T-cell (primary cell): Measurements from ENCODE around the gene NAA11. TPM values are rescaled to one million over a fixed set of nuclear protein-coding genes. Genes with fewer than 3 reads are reported as not detected.

Experiments
- ATAC-seq, 4 experiments: fragments of 200-7000 bp in 3 of 4; fragments of 150-1000 bp in 1 of 4; cut with Tn5 transposase; replicated peaks in 1 of 4; 1 replicate in 3 of 4; 2 replicates in 1 of 4; pipeline ENCODE4 v1.10.0; 2021; ENCODE audit warnings: moderate library complexity in 3 of 4, mild to moderate bottlenecking in 2 of 4, moderate number of reproducible peaks in 1 of 4
- CTCF ChIA-PET, 2 donors: fragments of 300-600 bp; sonication (Branson Sonifier 250); formaldehyde crosslinking; loops; one replicate each; lab custom pipeline; 2022; ENCODE audit warnings: antibody characterized with exemption in 2 of 2; lab: Charles Lee
- POLR2A ChIA-PET, 2 donors: fragments of 300-600 bp; sonication (Branson Sonifier 250); formaldehyde crosslinking; loops; one replicate each; lab custom pipeline; 2022; ENCODE audit warnings: antibody characterized with exemption in 2 of 2; lab: Charles Lee
- DNase-seq, 35 experiments: peaks; one replicate each; pipeline versions ENCODE4 v3.0.0 to v3.0.0-alpha.2; 2013 to 2023
- H3K27ac ChIP-seq: one replicate; pipeline ENCODE4 v1.5.1; 2013; ENCODE audit warnings: low read length
- H3K27me3 ChIP-seq, 2 experiments: replicated peaks in 1 of 2; 1 replicate in 1 of 2; 2 replicates in 1 of 2; pipeline versions ENCODE4 v1.6.1 to v1.7.0; 2013; ENCODE audit warnings: low read length in 1 of 2, mixed read lengths in 1 of 2; ENCODE audit not compliant: control insufficient read depth in 2 of 2, insufficient read depth in 2 of 2; ENCODE audit errors: extremely low read depth in 1 of 2
- H3K36me3 ChIP-seq, 2 donors: 1 replicate in 1 of 2; 2 replicates in 1 of 2; pipeline versions ENCODE4 v1.6.1 to v1.7.0; 2013; ENCODE audit warnings: low read length in 1 of 2; ENCODE audit not compliant: control insufficient read depth in 2 of 2, insufficient read depth in 1 of 2; ENCODE audit errors: extremely low read depth in 1 of 2
- H3K4me1 ChIP-seq, 2 experiments: 1 replicate in 1 of 2; 2 replicates in 1 of 2; pipeline versions ENCODE4 v1.6.1 to v1.7.0; 2013; ENCODE audit warnings: low read length in 2 of 2, mixed read lengths in 1 of 2; ENCODE audit not compliant: insufficient read depth in 2 of 2, control insufficient read depth in 1 of 2; ENCODE audit errors: extremely low read depth in 1 of 2
- H3K4me3 ChIP-seq, 2 donors: 1 replicate in 1 of 2; 2 replicates in 1 of 2; pipeline versions ENCODE4 v1.5.1 to v1.7.0; 2013; ENCODE audit warnings: mild to moderate bottlenecking in 2 of 2, low read length in 1 of 2, moderate library complexity in 1 of 2; ENCODE audit not compliant: control insufficient read depth in 1 of 2; ENCODE audit errors: extremely low read depth in 1 of 2
- H3K9me3 ChIP-seq: 2 replicates; pipeline ENCODE4 v1.7.0; 2013
- H3K27ac Mint-ChIP-seq, 2 donors: one replicate each; pipeline ENCODE4 v1.8.0; 2020 to 2021; ENCODE audit warnings: mild to moderate bottlenecking in 2 of 2, mixed read lengths in 2 of 2
- H3K27me3 Mint-ChIP-seq, 2 donors: one replicate each; pipeline ENCODE4 v1.8.0; 2021 to 2022; ENCODE audit warnings: mixed read lengths in 2 of 2
- H3K36me3 Mint-ChIP-seq: one replicate; pipeline ENCODE4 v1.8.0; 2021; ENCODE audit warnings: mixed read lengths
- H3K4me1 Mint-ChIP-seq, 3 donors: one replicate each; pipeline ENCODE4 v1.8.0; 2020 to 2022; ENCODE audit warnings: mixed read lengths in 3 of 3, mild to moderate bottlenecking in 1 of 3
- H3K4me3 Mint-ChIP-seq, 3 donors: one replicate each; pipeline ENCODE4 v1.8.0; 2020 to 2022; ENCODE audit warnings: mild to moderate bottlenecking in 3 of 3, mixed read lengths in 3 of 3, moderate library complexity in 3 of 3
- H3K9me3 Mint-ChIP-seq, 3 donors: one replicate each; pipeline ENCODE4 v1.8.0; 2020 to 2022; ENCODE audit warnings: mixed read lengths in 3 of 3
- WGBS: methylation state at CpG from one replicate; pipeline ENCODE4 v1.1.5; 2013; ENCODE audit warnings: missing lambda C conversion rate; ENCODE audit not compliant: insufficient coverage; 5-methylcytosine and 5-hydroxymethylcytosine counted together
- total RNA-seq, 35 experiments: library from RNA in 6 of 35; stranded (reverse) in 6 of 35; fragments of 120-200 nt in 1 of 35; gene quantifications; one replicate each; pipeline versions ENCODE4 v1.2.1 to v1.2.4 and lab custom pipeline; 2013 to 2026

NAA11 gene
- total RNA-seq, 5 donors from 2014 or later (not counting 1 experiment from before 2014, with no cell fraction given) = not detected

DNA sequence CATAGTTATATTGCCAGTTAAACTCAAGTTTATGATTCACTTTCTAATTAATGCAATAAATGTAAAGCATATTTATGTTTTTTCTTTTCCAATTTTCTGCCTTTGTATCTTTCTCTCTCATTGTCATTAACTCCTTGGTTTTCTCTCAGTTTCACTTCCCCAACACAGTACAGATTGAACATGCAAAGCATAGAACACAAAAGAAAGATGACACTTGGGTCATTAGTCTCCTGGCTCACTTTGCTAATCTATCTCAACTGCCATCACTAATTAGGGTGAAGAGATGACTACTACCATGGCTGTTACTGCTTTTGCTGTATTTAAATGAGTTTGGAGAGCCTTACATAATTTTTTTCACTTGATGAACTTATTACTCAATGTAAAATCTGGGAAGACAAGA lies 12.3 kb upstream of the NAA11 start:
- ChIA-PET CTCF (no interaction called here), POLR2A (no interaction called here)
- Histone ChIP-seq H3K27me3 (no peaks in the 10 kb centered on the region), H3K4me1 (no peaks in the 10 kb centered on the region), H3K27ac (no peak overlapping the region), H3K9me3 (no peaks in the 10 kb centered on the region), H3K4me3 (no peak overlapping the region), H3K36me3 (no peaks in the 10 kb centered on the region)
- no peaks in the 10 kb centered on the region for H3K36me3 Mint-ChIP-seq
- no peaks in the 10 kb centered on the region for H3K27me3 Mint-ChIP-seq
- H3K27ac Mint-ChIP-seq = no peak overlapping the region
- no peak overlapping the region for H3K4me3 Mint-ChIP-seq
- peaks cover 14 to 20% (median 15%) of the 10 kb centered on the region in 3 donors for H3K9me3 Mint-ChIP-seq
- no peaks in the 10 kb centered on the region for H3K4me1 Mint-ChIP-seq
- no peak for DNase-seq
- no peak for ATAC-seq

DNA sequence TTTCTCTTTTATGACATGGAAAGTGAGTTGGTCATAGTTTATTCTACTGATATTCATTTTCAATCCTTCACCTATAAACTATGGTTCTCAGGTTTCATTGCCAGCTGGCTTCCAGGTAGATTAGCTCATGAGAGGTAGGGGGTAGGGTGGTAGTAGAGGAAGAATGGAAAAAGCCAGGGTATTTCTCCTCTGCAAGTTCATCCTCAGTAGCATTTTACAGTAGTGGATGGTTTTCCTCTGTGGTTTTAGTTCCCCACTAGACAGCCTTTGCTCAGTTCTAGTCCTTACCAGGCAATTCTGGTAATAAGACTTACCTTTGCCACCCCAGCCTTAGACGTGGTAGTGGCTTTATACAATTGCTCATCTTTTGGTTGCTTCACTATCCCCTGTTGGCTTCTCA lies 8.9 kb upstream of the NAA11 start:
- ATAC-seq (no peak), DNase-seq (no peak)
- no peak overlapping the region for H3K4me3 ChIP-seq
- no peak overlapping the region for H3K4me3 Mint-ChIP-seq
- no peaks in the 10 kb centered on the region for H3K36me3 ChIP-seq
- H3K4me1 ChIP-seq = no peaks in the 10 kb centered on the region
- no peak overlapping the region for H3K27ac Mint-ChIP-seq
- no peaks in the 10 kb centered on the region for H3K27me3 ChIP-seq
- no peaks in the 10 kb centered on the region for H3K4me1 Mint-ChIP-seq
- ChIA-PET CTCF (no interaction called here), POLR2A (no interaction called here)
- H3K36me3 Mint-ChIP-seq = no peaks in the 10 kb centered on the region
- WGBS = no CpG with 5 or more reads among the region's 1 CpG
- no peaks in the 10 kb centered on the region for H3K9me3 Mint-ChIP-seq
- no peaks in the 10 kb centered on the region for H3K27me3 Mint-ChIP-seq
- no peak overlapping the region for H3K27ac ChIP-seq
- H3K9me3 ChIP-seq = no peaks in the 10 kb centered on the region

DNA sequence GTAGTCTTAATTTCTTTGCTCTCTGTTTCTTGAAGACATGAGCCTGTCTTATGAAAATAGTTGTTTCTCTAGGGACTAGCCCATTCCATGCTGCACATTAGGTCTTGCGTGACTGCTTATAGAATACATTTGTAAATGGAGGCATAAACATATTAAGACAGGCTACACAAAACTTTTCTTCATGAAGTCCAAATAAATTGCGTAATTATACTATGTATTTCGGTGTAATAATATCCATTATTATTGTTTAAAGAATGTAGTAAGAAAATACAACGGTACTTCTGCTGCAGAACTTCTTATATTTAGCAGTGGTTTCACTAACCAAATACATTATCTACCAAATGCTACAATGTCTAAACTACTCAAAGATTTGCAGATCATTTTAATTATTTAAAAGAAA lies 8.5 kb upstream of the NAA11 start:
- Mint-ChIP-seq H3K27ac (no peak overlapping the region), H3K36me3 (no peaks in the 10 kb centered on the region), H3K4me1 (no peaks in the 10 kb centered on the region), H3K4me3 (no peak overlapping the region), H3K27me3 (no peaks in the 10 kb centered on the region), H3K9me3 (no peaks in the 10 kb centered on the region)
- H3K27ac ChIP-seq = no peak overlapping the region
- ChIA-PET CTCF (no interaction called here), POLR2A (no interaction called here)
- no CpG with 5 or more reads among the region's 4 CpGs for WGBS
- no peaks in the 10 kb centered on the region for H3K9me3 ChIP-seq
- DNase-seq (no peak), ATAC-seq (no peak)
- H3K4me3 ChIP-seq = no peak overlapping the region
- no peaks in the 10 kb centered on the region for H3K27me3 ChIP-seq
- H3K36me3 ChIP-seq = no peaks in the 10 kb centered on the region
- no peaks in the 10 kb centered on the region for H3K4me1 ChIP-seq

DNA sequence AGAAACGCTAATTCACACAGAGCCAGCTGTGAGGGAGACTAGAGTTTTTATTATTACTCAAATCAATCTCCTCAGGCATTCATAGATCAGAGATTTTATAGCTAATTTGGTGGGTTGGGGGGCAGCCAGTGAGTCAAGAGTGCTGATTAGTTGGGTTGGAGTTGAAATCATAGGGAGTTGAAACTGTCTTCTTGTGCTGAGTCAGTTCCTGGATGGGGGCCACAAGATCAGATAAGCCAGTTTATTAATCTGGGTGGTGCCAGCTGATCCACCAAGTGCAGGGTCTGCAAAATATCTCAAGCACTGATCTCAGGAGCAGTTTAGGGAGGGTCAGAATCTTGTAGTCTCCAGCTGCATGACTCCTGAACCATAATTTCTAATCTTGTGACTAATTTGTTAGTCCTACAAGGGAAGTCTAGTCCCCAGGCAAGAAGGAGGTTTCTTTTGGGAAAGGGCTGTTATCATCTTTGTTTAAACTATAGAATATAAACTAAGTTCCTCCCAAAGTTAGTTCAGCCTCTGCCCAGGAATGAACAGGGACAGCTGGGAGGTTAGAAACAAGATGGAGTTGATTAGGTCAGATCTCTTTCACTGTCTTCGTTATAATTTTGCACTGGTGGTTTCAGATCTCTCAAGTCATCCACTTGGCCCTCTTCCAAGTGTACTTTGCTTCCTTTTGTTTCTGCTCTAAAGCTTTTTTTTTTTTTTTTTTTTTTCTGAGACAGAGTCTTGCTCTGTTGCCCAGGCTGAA lies 5.4 kb upstream of the NAA11 start:
- ATAC-seq = no peak

DNA sequence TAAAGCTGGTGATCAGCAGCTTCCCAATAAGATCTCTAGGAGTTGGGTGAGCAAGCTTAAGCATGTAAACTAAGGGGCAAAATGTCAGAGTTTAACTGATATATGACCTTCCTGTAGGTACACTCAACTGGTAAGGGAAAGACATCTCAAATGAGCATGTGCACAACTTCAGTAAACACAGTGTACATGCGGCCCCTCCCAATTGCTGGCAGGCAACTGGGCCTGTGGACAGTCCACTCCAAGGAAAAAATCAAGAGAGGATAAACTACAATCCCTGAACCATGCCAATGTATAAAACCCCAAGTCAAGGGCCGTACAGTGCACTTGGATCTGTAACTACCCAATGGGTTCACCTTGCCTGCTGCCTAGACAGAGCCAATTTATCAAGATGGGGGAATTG lies 4.9 kb upstream of the NAA11 start:
- Histone ChIP-seq H3K36me3 (no peaks in the 10 kb centered on the region), H3K4me3 (no peak overlapping the region), H3K9me3 (no peaks in the 10 kb centered on the region), H3K27me3 (no peaks in the 10 kb centered on the region), H3K27ac (no peak overlapping the region), H3K4me1 (no peaks in the 10 kb centered on the region)
- WGBS = 90% methylated on average over 1 of the region's 2 CpGs
- H3K27me3 Mint-ChIP-seq = no peaks in the 10 kb centered on the region
- H3K27ac Mint-ChIP-seq = no peak overlapping the region
- no peaks in the 10 kb centered on the region for H3K36me3 Mint-ChIP-seq
- ChIA-PET POLR2A (interaction anchor here in 1 of 2 donors (0.6 kb wide), 1 partner anchor 140 kb away, joined by 3 read pairs; no protein-coding TSS in a partner anchor), CTCF (no interaction called here)
- H3K4me3 Mint-ChIP-seq = no peak overlapping the region
- H3K9me3 Mint-ChIP-seq = peaks cover 0 to 5% (median 0%) of the 10 kb centered on the region in 3 donors
- no peak for DNase-seq
- ATAC-seq = no peak
- no peaks in the 10 kb centered on the region for H3K4me1 Mint-ChIP-seq

More for the DNA sequence above, 5.4 kb upstream of the NAA11 start:
- POLR2A ChIA-PET = no interaction called here
- Mint-ChIP-seq H3K27ac (no peak overlapping the region), H3K27me3 (no peaks in the 10 kb centered on the region), H3K4me3 (no peak overlapping the region), H3K9me3 (peaks cover 0 to 3% (median 0%) of the 10 kb centered on the region in 3 donors), H3K36me3 (no peaks in the 10 kb centered on the region), H3K4me1 (no peaks in the 10 kb centered on the region)
- Histone ChIP-seq H3K36me3 (no peaks in the 10 kb centered on the region), H3K27ac (no peak overlapping the region), H3K4me3 (no peak overlapping the region), H3K9me3 (no peaks in the 10 kb centered on the region), H3K27me3 (no peaks in the 10 kb centered on the region), H3K4me1 (no peaks in the 10 kb centered on the region)
- CTCF ChIA-PET = no interaction called here
- no peak for DNase-seq
- WGBS = no CpG with 5 or more reads among the region's 2 CpGs

DNA sequence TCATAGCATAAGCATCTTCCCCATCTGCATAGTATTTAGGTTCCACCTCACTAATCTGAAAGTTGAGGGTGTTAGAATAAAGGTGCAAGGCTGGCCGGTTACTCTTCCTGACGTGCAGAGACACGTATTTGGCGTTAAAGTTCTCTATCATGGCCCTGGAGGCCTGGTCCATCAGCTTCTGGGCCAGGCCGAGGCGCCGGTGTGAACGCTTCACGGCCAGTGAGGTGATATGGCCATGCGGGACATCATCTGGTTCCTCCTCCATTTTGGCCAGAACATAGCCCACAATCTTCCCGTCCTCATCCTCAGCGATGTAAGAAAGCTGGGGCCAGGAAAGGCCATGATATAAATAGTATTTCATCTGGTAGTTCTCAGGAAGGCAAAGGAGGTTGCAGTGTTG lies 425 bp downstream of the NAA11 start:
- 86% methylated on average over 10 of the region's 12 CpGs for WGBS
- no peak overlapping the region for H3K27ac ChIP-seq
- H3K27ac Mint-ChIP-seq = no peak overlapping the region

More for the DNA sequence above, 425 bp downstream of the NAA11 start:
- no peaks in the 10 kb centered on the region for H3K27me3 Mint-ChIP-seq
- H3K36me3 Mint-ChIP-seq = no peaks in the 10 kb centered on the region
- POLR2A ChIA-PET = no interaction called here
- no peak overlapping the region for H3K4me3 ChIP-seq
- CTCF ChIA-PET = no interaction called here
- H3K36me3 ChIP-seq = no peaks in the 10 kb centered on the region
- no peaks in the 10 kb centered on the region for H3K9me3 ChIP-seq
- H3K4me1 Mint-ChIP-seq = no peaks in the 10 kb centered on the region
- ATAC-seq (no peak), DNase-seq (no peak)
- H3K4me1 ChIP-seq = no peaks in the 10 kb centered on the region
- H3K4me3 Mint-ChIP-seq = no peak overlapping the region
- peaks cover 0 to 5% (median 0%) of the 10 kb centered on the region in 3 donors for H3K9me3 Mint-ChIP-seq
- no peaks in the 10 kb centered on the region for H3K27me3 ChIP-seq
